K562 (cell line): ENCODE data around the gene DSTYK. TPM values are rescaled to one million over a fixed set of nuclear protein-coding genes. Genes with fewer than 3 reads are reported as not detected.

Experiments used
- CHD2 ChIP-seq: IDR thresholded peaks from 2 replicates; pipeline ENCODE4 v1.6.1; 2011; ENCODE audit warnings: low read depth, low read length
- HIVEP1 ChIP-seq: fragments of 250-450 bp; sonication (Bioruptor Pico); IDR thresholded peaks from 2 replicates; pipeline ENCODE4 v1.4.0; 2020; ENCODE audit warnings: mild to moderate bottlenecking
- KAT7 ChIP-seq: sonication (generic); formaldehyde crosslinking; IDR thresholded peaks from 2 replicates; pipeline ENCODE4 v1.8.0; 2022; ENCODE audit warnings: missing genetic modification reagents, mild to moderate bottlenecking, borderline replicate concordance
- MEF2A ChIP-seq: IDR thresholded peaks from 2 replicates; pipeline ENCODE4 v1.6.1; 2011; ENCODE audit warnings: low read depth, mild to moderate bottlenecking, low read length, moderate library complexity; ENCODE audit not compliant: control insufficient read depth
- MYBL2 ChIP-seq, 2 experiments: fragments of 450-650 bp in 1 of 2; sonication (generic) in 1 of 2; formaldehyde crosslinking in 1 of 2; IDR thresholded peaks; 2 replicates each; pipeline versions ENCODE4 v1.6.1 to v1.8.1; 2017 to 2022; ENCODE audit warnings: borderline replicate concordance in 1 of 2, inconsistent platforms in 1 of 2, low read depth in 1 of 2, mild to moderate bottlenecking in 1 of 2, missing genetic modification reagents in 1 of 2, moderate library complexity in 1 of 2
- SAFB ChIP-seq: fragments of 200-400 bp; formaldehyde crosslinking; IDR thresholded peaks from 2 replicates; pipeline ENCODE4 v1.6.1; 2017; ENCODE audit warnings: low read depth, low read length, borderline replicate concordance
- SAFB2 ChIP-seq: fragments of 200-400 bp; formaldehyde crosslinking; IDR thresholded peaks from 2 replicates; pipeline ENCODE4 v1.6.1; 2018; ENCODE audit warnings: borderline replicate concordance, low read length, low read depth, moderate library complexity; ENCODE audit not compliant: severe bottlenecking
- SLC30A9 ChIP-seq: fragments of 250-450 bp; sonication (Bioruptor Pico); IDR thresholded peaks from 2 replicates; pipeline ENCODE4 v1.8.0; 2022; ENCODE audit warnings: mild to moderate bottlenecking, moderate library complexity
- SRSF7 ChIP-seq: fragments of 200-400 bp; formaldehyde crosslinking; optimal IDR thresholded peaks from 2 replicates; pipeline ENCODE3; 2017; ENCODE audit warnings: mild to moderate bottlenecking, low read depth, low read length
- SRSF9 ChIP-seq: fragments of 200-400 bp; formaldehyde crosslinking; IDR thresholded peaks from 2 replicates; pipeline ENCODE4 v1.6.1; 2017; ENCODE audit warnings: low read depth, low read length, borderline replicate concordance
- TAF9B ChIP-seq: fragments of 450-650 bp; IDR thresholded peaks from 2 replicates; pipeline ENCODE4 v1.6.1; 2018; ENCODE audit warnings: mild to moderate bottlenecking; ENCODE audit not compliant: partially characterized antibody
- ZBTB26 ChIP-seq: fragments of 450-650 bp; formaldehyde crosslinking; IDR thresholded peaks from 2 replicates; pipeline ENCODE4 v1.4.0; 2022; ENCODE audit warnings: missing genetic modification characterization
- ZBTB5 ChIP-seq: fragments of 450-650 bp; IDR thresholded peaks from 2 replicates; pipeline ENCODE4 v1.6.1; 2017; ENCODE audit warnings: antibody characterized with exemption
- ZFP30 ChIP-seq: fragments of 250-450 bp; sonication (Bioruptor Pico); IDR thresholded peaks from 2 replicates; pipeline ENCODE4 v1.8.0; 2022; ENCODE audit warnings: moderate library complexity, mild to moderate bottlenecking, inconsistent platforms, borderline replicate concordance
- ZNF124 ChIP-seq: sonication (generic); formaldehyde crosslinking; IDR thresholded peaks from 2 replicates; pipeline ENCODE4 v1.8.1; 2022; ENCODE audit warnings: missing genetic modification reagents
- ZNF76 ChIP-seq: fragments of 250-450 bp; sonication (Bioruptor Pico); IDR thresholded peaks from 2 replicates; pipeline ENCODE4 v1.4.0; 2020; ENCODE audit warnings: mild to moderate bottlenecking, moderate library complexity, borderline replicate concordance
- polyA plus RNA-seq, 8 experiments: library from polyadenylated mRNA; depleted of rRNA in 4 of 8; stranded (reverse) in 5 of 8; unstranded in 3 of 8; fragments of >200 nt; fragmentation: Nextera tagmentation in 2 of 8; fragmentation: Illumina TruSeq in 1 of 8; extraction: Ambion mirVana in 2 of 8; extraction: Trizol in 1 of 8; gene quantifications; 2 replicates each; pipeline versions ENCODE4 v1.2.1 to v1.2.3, GENCODE V29; 2011 to 2014; ENCODE audit warnings: inconsistent platforms in 1 of 8, missing spikeins in 1 of 8
- total RNA-seq, 7 experiments: library from RNA; depleted of rRNA in 6 of 7; stranded (reverse); fragments of >200 nt in 6 of 7; fragmentation: Illumina TruSeq in 2 of 7; extraction: Trizol in 2 of 7; gene quantifications; 2 replicates each; pipeline versions ENCODE4 v1.2.1 to v1.2.3, GENCODE V29; 2011 to 2021; ENCODE audit warnings: low replicate concordance in 1 of 7
- TF ChIP-seq, protein P1 (sequence below), 3 experiments: fragments of 200-800 bp in 1 of 3; sonication (Bioruptor generic) in 1 of 3; sonication (generic) in 1 of 3; formaldehyde crosslinking in 1 of 3; IDR thresholded peaks; 2 replicates each; pipeline versions ENCODE4 v1.6.1 to v1.8.0; 2016 to 2022; ENCODE audit warnings: mild to moderate bottlenecking in 2 of 3, missing compliant biosample characterization in 2 of 3, missing genetic modification characterization in 2 of 3, missing genetic modification reagents in 1 of 3
- TF ChIP-seq, protein P2 (sequence below): fragments of 250-450 bp; sonication (Bioruptor Pico); IDR thresholded peaks from 2 replicates; pipeline ENCODE4 v1.4.0; 2020; ENCODE audit warnings: mild to moderate bottlenecking
- TF ChIP-seq, protein P3 (sequence below): fragments of 450-650 bp; IDR thresholded peaks from 2 replicates; pipeline ENCODE4 v1.6.1; 2014; ENCODE audit warnings: low read depth, mild to moderate bottlenecking, moderate library complexity, borderline replicate concordance

DSTYK gene
- total and polyA plus RNA-seq, 9 of the 15 experiments (the other 6 are each of a cell fraction or from before 2014, with no cell fraction given), result 4.2 to 7.1 (median 6.2) TPM

DNA sequence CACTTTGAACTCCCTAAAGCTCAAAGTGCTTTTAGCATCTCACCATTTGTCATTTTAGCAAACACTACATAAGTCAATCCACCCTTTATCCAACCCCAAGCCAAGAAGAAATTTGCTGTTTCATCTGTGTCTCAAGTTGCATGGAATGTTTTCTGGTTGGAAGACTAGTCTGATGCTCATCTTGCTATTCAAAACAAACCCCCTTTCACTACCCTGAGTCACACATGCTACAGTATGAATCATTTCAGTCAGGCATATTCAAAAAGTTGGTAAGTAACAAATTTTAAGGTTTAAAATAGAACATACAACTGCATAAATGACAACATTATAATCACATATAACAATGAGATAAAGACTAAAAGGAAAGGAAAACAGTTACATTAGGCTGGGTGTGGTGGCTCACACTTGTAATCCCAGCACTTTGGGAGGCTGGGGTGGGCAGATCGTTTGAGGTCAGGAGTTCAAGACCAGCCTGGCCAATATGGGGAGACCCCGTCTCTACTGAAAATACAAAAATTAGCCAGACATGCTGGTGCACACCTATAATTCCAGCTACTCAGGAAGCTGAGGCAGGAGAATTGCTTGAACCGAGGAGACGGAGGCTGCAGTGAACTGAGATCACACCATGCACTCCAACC is 38.7 kb downstream of the DSTYK start (continued):
- TF ChIP-seq, protein P1, sequence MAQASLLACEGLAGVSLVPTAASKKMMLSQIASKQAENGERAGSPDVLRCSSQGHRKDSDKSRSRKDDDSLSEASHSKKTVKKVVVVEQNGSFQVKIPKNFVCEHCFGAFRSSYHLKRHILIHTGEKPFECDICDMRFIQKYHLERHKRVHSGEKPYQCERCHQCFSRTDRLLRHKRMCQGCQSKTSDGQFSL (CRISPR knock-in tag; IDR thresholded peaks at IDR 0.05), result no peak
- TF ChIP-seq, protein P1 (tag; IDR thresholded peaks at IDR 0.05), result no peak
- no peak for TF ChIP-seq CHD2
- TF ChIP-seq ZBTB5, result no peak
- no peak; the same call in 1 of the 2 replicates for TF ChIP-seq MYBL2 (IDR thresholded peaks at IDR 0.05; ENCODE audit: low read depth)
- no peak for TF ChIP-seq MYBL2 (CRISPR knock-in tag; IDR thresholded peaks at IDR 0.05; ENCODE audit: borderline replicate concordance)
- no peak for TF ChIP-seq SRSF7
- TF ChIP-seq, protein P2, sequence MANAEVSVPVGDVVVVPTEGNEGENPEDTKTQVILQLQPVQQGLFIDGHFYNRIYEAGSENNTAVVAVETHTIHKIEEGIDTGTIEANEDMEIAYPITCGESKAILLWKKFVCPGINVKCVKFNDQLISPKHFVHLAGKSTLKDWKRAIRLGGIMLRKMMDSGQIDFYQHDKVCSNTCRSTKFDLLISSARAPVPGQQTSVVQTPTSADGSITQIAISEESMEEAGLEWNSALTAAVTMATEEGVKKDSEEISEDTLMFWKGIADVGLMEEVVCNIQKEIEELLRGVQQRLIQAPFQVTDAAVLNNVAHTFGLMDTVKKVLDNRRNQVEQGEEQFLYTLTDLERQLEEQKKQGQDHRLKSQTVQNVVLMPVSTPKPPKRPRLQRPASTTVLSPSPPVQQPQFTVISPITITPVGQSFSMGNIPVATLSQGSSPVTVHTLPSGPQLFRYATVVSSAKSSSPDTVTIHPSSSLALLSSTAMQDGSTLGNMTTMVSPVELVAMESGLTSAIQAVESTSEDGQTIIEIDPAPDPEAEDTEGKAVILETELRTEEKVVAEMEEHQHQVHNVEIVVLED, result no peak
- no peak for TF ChIP-seq ZBTB26
- TF ChIP-seq ZNF124, result no peak
- TF ChIP-seq SLC30A9 (CRISPR knock-in tag), result no peak
- no peak for TF ChIP-seq SRSF9
- TF ChIP-seq, protein P3, sequence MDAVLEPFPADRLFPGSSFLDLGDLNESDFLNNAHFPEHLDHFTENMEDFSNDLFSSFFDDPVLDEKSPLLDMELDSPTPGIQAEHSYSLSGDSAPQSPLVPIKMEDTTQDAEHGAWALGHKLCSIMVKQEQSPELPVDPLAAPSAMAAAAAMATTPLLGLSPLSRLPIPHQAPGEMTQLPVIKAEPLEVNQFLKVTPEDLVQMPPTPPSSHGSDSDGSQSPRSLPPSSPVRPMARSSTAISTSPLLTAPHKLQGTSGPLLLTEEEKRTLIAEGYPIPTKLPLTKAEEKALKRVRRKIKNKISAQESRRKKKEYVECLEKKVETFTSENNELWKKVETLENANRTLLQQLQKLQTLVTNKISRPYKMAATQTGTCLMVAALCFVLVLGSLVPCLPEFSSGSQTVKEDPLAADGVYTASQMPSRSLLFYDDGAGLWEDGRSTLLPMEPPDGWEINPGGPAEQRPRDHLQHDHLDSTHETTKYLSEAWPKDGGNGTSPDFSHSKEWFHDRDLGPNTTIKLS, result no peak
- no peak for TF ChIP-seq KAT7
- TF ChIP-seq ZNF76 (CRISPR knock-in tag), result no peak
- no peak for TF ChIP-seq SAFB2
- TF ChIP-seq SAFB, result no peak
- no peak for TF ChIP-seq MEF2A
- no peak for TF ChIP-seq ZFP30 (CRISPR knock-in tag)
- TF ChIP-seq HIVEP1 (CRISPR knock-in tag), result no peak
- TF ChIP-seq TAF9B, result no peak
